ENCODE results near the gene STIM2.
A peak's percentile ranks its signal among the peaks of the same experiment; 100 is the strongest.

- TF ChIP-seq POLR2A (IDR thresholded peaks at IDR 0.05; ENCODE audit: low read depth, low read length), result no peak
- peak; percentile 99 for TF ChIP-seq SPI1 (IDR thresholded peaks at IDR 0.05; ENCODE audit: low read depth, low read length)
These were observed 132.2 kb downstream of the STIM2 start for GRCh38 chr4:26992657-26993361.

Measured in GM12891 (cell line).